ENCODE results near the gene PRR7.

Gene PRR7

GRCh38 chr5:177405312-177405711 lies 41.3 kb upstream of the PRR7 start:
- Histone ChIP-seq H3K36me3 (ENCODE audit: insufficient read depth) (no peaks in the 10 kb centered on the region), H4K20me1 (ENCODE audit: insufficient read depth) (no peaks in the 10 kb centered on the region), H3K4me1 (ENCODE audit: low read depth, poor library complexity, severe bottlenecking) (peaks cover 9% of the 10 kb centered on the region), H3K27me3 (ENCODE audit: insufficient read depth, low read depth) (no peaks in the 10 kb centered on the region), H3K4me3 (IDR thresholded peaks at IDR 0.05; ENCODE audit: insufficient read depth, low read depth, low read length) (no peak overlapping the region), H2AFZ (ENCODE audit: low read depth) (no peak overlapping the region), H3K9ac (no peak overlapping the region), H3K27ac (no peak overlapping the region), H3K4me2 (peak overlapping the region; percentile 91; the same call in 1 of the 2 replicates), H3K79me2 (ENCODE audit: insufficient read depth, low read depth) (no peaks in the 10 kb centered on the region)
- TF ChIP-seq CTCF (conservative IDR thresholded peaks at IDR 0.05; ENCODE audit: low read depth, low read length), result no peak

- Histone ChIP-seq H3K4me1 (ENCODE audit: low read depth, poor library complexity, severe bottlenecking) (peaks cover 13% of the 10 kb centered on the region), H3K36me3 (ENCODE audit: insufficient read depth) (no peaks in the 10 kb centered on the region), H3K27ac (no peak overlapping the region), H3K9ac (no peak overlapping the region), H3K79me2 (ENCODE audit: insufficient read depth, low read depth) (no peaks in the 10 kb centered on the region), H3K4me2 (no peak overlapping the region), H4K20me1 (ENCODE audit: insufficient read depth) (no peaks in the 10 kb centered on the region), H2AFZ (ENCODE audit: low read depth) (no peak overlapping the region), H3K4me3 (IDR thresholded peaks at IDR 0.05; ENCODE audit: insufficient read depth, low read depth, low read length) (no peak overlapping the region), H3K27me3 (ENCODE audit: insufficient read depth, low read depth) (no peaks in the 10 kb centered on the region)
- no peak for TF ChIP-seq CTCF (conservative IDR thresholded peaks at IDR 0.05; ENCODE audit: low read depth, low read length)
These were observed 40.8 kb upstream of the PRR7 start for GRCh38 chr5:177405805-177406204.

- peaks cover 40% of the 10 kb centered on the region for H3K4me1 ChIP-seq (ENCODE audit: low read depth, poor library complexity, severe bottlenecking)
- no peak within 1 kb of the TSS for H3K9ac ChIP-seq
These were observed 37.4 kb upstream of the PRR7 start, which contains the start of gene F12 for GRCh38 chr5:177409043-177409801. F12 (minus strand) TSS chr5:177409564; CDS start chr5:177409527, 37 bp downstream.

GRCh38 chr5:177410575-177410974 lies 36.0 kb upstream of the PRR7 start:
- no peak overlapping the region for H3K27ac ChIP-seq
- no peak overlapping the region for H3K4me2 ChIP-seq
- peaks cover 36% of the 10 kb centered on the region for H3K4me1 ChIP-seq (ENCODE audit: low read depth, poor library complexity, severe bottlenecking)
- no peaks in the 10 kb centered on the region for H4K20me1 ChIP-seq (ENCODE audit: insufficient read depth)
- H3K4me3 ChIP-seq (IDR thresholded peaks at IDR 0.05; ENCODE audit: insufficient read depth, low read depth, low read length), result no peak overlapping the region
- no peak overlapping the region for H3K9ac ChIP-seq
- H3K27me3 ChIP-seq (ENCODE audit: insufficient read depth, low read depth), result no peaks in the 10 kb centered on the region
- no peaks in the 10 kb centered on the region for H3K79me2 ChIP-seq (ENCODE audit: insufficient read depth, low read depth)
- H3K36me3 ChIP-seq (ENCODE audit: insufficient read depth), result no peaks in the 10 kb centered on the region
- TF ChIP-seq CTCF (conservative IDR thresholded peaks at IDR 0.05; ENCODE audit: low read depth, low read length), result no peak
- H2AFZ ChIP-seq (ENCODE audit: low read depth), result no peak overlapping the region

More at GRCh38 chr5:177409043-177409801, 37.4 kb upstream of the PRR7 start, which contains the start of gene F12:
- Histone ChIP-seq H3K79me2 (ENCODE audit: insufficient read depth, low read depth) (no peaks in the 10 kb centered on the region), H3K4me2 (no peak within 1 kb of the TSS), H3K4me3 (IDR thresholded peaks at IDR 0.05; ENCODE audit: insufficient read depth, low read depth, low read length) (no peak within 1 kb of the TSS), H2AFZ (ENCODE audit: low read depth) (no peak within 1 kb of the TSS), H3K36me3 (ENCODE audit: insufficient read depth) (no peaks in the 10 kb centered on the region), H3K27ac (no peak within 1 kb of the TSS), H4K20me1 (ENCODE audit: insufficient read depth) (no peaks in the 10 kb centered on the region), H3K27me3 (ENCODE audit: insufficient read depth, low read depth) (no peaks in the 10 kb centered on the region)
- TF ChIP-seq CTCF (conservative IDR thresholded peaks at IDR 0.05; ENCODE audit: low read depth, low read length), result no peak

Measured in KMS-11 (cell line).